Right ventricle myocardium inferior (tissue), 1 donor: ENCODE data around the gene TMIGD2. TPM values are rescaled to one million over a fixed set of nuclear protein-coding genes. Genes with fewer than 3 reads are reported as not detected.
"Not testable (repeated sequence)": the region's sequence is repeated elsewhere in the genome, so short reads cannot be mapped to it uniquely, and the experiment has no call there.

ENCODE experiments used
- ATAC-seq: fragments of 200-7000 bp; cut with Tn5 transposase; one replicate; pipeline ENCODE4 v1.9.1; 2020; ENCODE audit warnings: mild to moderate bottlenecking, moderate library complexity
- DNase-seq: peaks from one replicate; pipeline ENCODE4 v3.0.0; 2021; ENCODE audit errors: missing footprints
- intact Hi-C: fragments of 100-400 bp; cut with DNase I; formaldehyde crosslinking; loops from one replicate; pipeline ENCODE4 v1.11.0; 2022
- total RNA-seq: library from RNA; stranded (reverse); fragmentation: NEBNext Ultra II Directional; extraction: Animal tissue kit (Norgen Biotek cat#: 25700); gene quantifications from one replicate; pipeline ENCODE4 v1.2.1, GENCODE V29; 2021
- donor health status: DM: no; HTN: yes; CAD: no; lungs with severe emphysema.

TMIGD2 gene
- total RNA-seq, 1 donor from 2014 or later: not detected

DNA sequence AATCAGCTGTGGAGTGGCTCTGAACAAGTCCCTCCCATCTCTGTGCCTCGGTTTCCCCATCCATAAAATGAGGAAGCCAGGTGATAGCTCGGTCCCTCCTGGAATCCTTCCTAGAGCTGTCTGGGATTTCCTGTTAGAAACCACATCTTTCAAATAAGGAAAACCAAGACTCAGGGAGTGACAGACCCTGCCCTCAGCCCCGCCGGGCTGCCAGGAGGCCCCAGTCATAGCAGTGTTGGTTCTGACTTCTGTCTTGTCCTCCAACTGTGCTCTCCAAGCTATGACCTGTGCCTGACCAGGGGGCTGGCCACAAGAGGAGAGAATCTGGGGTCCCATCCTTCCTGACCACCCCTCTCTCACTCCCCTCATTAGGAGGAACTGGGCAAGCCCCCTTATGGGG is 24.2 kb downstream of the TMIGD2 start:
- no peak for ATAC-seq
- intact Hi-C loops: loop anchor here (10.0 kb wide), 1 partner anchor 257 kb away; the partner anchor contains the start of gene PLIN5

DNA sequence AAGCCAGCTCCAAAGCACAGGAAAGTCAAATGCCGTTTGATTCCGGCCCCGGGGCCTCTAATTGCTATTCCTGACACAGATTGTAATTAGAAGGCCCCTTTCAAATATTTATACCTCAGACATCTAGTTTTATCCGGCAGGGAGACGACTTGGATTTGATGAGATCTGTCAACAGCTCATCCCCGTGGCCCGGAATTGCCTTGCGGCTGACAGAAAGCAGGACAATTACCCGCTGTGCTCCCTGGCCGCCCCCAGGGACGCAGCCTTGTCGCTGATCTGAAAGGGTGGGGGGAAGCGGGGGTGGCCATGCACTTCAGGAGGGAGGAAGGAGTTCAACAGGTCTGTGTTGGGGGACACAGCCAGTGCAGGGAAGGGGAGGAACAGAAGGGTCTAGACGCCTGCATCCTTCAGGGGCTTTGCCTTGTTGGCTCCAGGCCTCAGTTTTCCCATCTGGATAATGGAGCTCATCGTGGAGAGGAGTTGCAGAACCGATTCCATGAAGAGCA is 24.9 kb downstream of the TMIGD2 start:
- no peak for ATAC-seq
- intact Hi-C loops: loop anchor here (10.0 kb wide), 1 partner anchor 258 kb away; the partner anchor contains the start of gene PLIN5
- no peak for DNase-seq

More for the DNA sequence above, 24.2 kb downstream of the TMIGD2 start:
- DNase-seq: peak; percentile 28

DNA sequence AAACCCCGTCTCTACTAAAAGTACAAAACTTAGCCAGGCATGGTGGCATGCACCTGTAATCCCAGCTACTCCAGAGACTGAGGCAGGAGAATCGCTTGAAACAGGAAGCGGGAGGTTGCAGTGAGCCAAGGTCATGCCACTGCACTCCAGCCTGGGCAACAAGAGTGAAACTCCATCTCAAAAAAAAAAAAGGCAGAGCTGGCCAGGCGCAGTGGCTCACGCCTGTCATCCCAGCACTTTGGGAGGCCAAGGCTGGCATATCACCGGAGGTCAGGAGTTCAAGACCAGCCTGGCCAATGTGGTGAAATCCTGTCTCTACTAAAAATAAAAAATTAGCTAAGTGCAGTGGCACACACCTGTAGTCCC is 27.9 kb downstream of the TMIGD2 start:
- intact Hi-C loops: loop anchor here (10.0 kb wide), 1 partner anchor 260 kb away; the partner anchor contains the start of gene PLIN5
- not testable (repeated sequence) for ATAC-seq, DNase-seq

DNA sequence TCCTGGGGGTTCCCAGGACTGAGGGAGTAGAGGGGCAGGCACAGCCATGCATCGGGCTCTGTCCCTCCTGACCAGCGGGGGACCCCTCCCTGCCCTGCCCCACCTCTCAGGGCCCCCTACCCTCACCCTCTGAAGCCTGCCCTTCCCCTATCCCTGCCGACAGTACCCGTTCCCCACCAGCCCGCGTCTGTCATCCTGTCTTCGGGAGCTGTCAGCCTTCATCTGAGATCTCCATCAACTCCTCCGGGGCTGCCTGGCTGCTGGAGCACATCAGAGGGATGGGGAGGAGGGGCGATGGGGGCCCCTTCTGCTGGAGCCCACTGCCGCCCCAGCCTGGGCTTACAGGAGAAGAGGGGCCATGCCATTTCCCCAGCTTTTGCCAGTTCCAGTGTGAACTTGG is 29.3 kb downstream of the TMIGD2 start:
- intact Hi-C loops: loop anchor here (10.0 kb wide), 1 partner anchor 262 kb away; the partner anchor contains the start of gene PLIN5
- ATAC-seq (no peak), DNase-seq (no peak)

DNA sequence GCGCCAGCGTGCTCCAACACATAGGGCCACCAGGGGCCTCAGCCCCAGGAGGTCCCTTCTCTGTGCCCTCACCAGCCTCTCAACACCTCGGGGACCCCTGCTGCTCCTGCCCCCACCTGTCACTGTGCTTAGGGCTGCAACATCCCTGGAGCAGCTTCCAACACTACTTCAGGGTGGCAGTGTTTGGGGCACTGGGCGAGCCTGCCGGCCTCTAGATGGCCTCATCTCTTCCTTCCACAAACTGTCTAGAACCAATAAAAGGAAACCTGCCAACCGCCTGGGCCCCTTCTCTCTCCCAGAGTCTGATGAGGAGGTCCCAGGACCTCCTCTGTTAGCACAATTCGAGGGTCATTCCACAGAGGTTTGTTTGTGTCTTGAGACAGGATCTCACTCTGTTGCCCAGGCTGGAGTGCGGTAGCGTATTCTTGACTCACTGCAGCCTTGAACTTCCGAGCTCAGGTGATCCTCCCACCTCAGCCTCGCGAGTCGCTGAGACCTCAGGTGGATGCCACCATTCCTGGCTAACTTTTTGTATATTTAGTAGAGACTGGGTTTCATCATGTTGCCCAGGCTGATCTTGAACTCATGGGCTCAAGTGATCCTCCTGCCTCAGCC is 33.3 kb downstream of the TMIGD2 start:
- ATAC-seq: no peak
- no peak for DNase-seq
- intact Hi-C loops: loop anchor here (5.0 kb wide), 1 partner anchor 83 kb away; no protein-coding TSS in a partner anchor

DNA sequence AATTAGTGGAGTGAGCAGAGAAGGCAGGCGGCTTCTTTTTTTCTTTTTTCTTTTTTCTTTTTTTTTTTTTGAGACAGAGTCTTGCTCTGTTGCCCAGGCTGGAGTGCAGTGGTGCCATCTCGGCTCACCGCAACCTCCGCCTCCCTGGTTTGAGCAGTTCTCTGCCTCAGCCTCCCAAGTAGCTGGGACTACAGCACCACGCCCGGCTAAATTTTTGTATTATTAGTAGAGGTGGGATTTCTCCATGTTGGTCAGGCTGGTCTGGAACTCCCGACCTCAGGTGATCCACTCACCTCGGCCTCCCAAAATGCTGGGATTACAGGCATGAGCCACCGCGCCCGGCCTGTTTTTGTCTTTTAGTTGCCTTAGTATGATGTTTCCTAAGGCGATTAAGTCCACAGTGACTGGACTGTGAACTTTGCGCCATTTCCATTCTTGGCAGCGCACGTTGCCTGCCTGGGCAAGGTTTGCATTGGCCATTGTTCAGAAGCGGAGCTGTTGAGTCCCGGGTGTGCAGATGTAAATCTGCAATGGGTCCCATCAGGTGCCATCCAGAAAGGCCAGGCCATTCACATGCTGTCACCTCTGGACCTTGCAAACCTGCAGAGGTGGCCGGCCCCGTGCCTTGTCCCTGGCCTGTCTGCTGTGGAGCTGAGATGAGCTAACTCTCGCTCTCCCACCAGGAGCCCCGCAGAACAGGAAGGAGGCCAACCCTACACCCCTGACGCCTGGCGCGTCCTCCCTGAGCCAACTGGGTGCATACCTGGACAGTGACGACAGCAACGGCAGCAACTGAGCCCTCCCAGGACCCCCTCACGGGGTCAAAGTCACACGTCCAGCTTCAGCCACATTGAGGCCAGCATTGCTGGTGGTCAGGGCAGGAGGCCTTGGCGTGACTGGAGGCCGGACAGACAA is 34.0 kb downstream of the TMIGD2 start:
- intact Hi-C loops: loop anchor here (5.0 kb wide), 1 partner anchor 84 kb away; no protein-coding TSS in a partner anchor
- ATAC-seq: no peak
- no peak for DNase-seq

DNA sequence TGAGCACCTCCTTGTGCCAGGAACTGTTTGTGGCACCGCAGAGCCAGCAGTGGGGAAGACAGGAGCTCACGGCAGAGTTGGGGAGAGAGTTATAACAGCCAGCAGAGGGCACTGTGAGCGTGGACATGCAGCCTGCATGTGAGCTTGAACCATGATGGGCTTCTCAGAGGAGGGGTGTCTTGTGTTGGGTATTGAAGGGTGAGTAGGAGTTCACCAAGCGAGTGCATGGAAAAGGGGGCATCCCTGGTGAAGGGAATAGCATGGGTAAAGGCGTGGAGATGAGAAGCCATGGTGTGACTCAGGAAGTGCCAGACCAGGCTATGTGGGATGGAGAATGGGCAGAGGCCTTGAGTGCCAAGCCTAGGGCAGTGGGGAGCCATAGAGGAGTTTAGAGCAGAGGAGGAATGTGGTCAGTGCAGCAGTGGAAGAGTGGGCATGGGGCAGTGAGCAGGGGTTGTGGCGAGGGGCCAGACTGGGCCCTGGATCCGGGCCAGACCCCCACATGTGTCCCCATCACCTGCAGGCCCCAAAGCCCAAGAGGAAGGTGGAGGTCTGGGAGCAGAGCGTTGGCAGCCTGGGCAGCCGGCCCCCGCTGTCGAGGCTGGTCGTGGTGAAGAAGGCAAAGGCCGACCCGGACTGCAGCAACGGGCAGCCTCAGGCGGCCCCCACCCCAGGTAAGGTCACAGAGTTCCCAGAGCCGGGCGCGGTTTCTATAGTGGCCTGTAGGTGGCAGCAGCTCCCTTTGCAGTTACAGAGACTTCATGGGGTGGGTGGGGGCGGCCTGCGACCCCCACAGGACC is 34.9 kb downstream of the TMIGD2 start:
- ATAC-seq (peak; percentile 63), DNase-seq (peak; percentile 79)
- intact Hi-C loops: loop anchor here (5.0 kb wide), 1 partner anchor 85 kb away; no protein-coding TSS in a partner anchor

GRCh38 chr19:4266253-4267000 is 35.8 kb downstream of the TMIGD2 start:
- ATAC-seq: no peak
- intact Hi-C loops: loop anchor here (5.0 kb wide), 1 partner anchor 86 kb away; no protein-coding TSS in a partner anchor
- no peak for DNase-seq

- ATAC-seq (no peak), DNase-seq (no peak)
- intact Hi-C loops: loop anchor here (5.0 kb wide), 1 partner anchor 87 kb away; no protein-coding TSS in a partner anchor
Measured at GRCh38 chr19:4264812-4265211, 37.4 kb downstream of the TMIGD2 start.

DNA sequence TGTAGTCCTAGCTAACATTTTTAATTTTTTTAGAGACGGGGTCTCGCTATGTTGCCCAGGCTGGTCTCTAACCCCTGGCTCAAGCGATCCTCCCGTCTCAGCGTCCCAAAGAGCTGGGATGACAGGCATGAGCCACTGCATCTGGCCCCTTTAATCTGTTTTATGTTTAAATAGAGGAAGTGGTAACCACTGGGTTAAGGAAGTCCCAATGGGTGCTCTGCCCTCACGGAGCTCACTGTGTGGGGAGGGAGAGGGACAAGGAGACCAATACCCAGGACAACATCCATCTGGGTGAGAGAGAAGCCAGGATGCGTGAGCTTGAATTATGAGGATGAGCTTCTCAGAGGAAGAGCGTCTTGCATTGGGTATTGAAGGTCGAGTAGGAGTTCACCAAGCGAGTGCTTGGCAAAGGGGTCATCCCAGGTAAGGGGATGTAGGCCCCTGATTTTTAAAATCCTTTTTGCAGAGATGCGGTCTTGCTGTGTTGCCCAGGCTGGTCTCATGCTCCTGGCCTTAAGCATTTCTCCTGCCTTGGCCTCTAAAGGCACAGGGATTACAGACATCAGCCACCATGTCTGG is 41.5 kb downstream of the TMIGD2 start:
- peak; percentile 47 for DNase-seq

DNA sequence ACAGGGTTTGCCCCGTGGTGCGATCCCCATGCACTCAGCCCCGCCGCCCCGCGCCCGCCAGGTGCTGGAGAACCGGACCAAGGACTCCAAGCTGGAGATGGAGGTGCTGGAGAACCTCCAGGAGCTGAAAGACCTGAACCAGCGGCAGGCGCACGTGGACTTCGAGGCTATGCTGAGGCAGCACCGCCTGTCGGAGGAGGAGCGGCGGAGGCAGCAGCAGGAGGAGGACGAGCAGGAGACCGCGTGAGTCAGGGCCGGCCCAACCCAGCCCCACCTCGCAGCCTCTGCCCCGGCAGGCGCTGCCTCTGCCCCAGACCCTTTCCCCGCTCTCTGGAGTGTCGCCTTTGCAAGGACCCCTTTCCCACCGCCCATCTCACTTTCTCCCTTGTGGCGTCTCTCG is 44.0 kb downstream of the TMIGD2 start:
- DNase-seq (no peak), ATAC-seq (no peak)
- intact Hi-C loops: no loop called here

More for the DNA sequence above, 41.5 kb downstream of the TMIGD2 start:
- no peak for ATAC-seq
- intact Hi-C loops: no loop called here

DNA sequence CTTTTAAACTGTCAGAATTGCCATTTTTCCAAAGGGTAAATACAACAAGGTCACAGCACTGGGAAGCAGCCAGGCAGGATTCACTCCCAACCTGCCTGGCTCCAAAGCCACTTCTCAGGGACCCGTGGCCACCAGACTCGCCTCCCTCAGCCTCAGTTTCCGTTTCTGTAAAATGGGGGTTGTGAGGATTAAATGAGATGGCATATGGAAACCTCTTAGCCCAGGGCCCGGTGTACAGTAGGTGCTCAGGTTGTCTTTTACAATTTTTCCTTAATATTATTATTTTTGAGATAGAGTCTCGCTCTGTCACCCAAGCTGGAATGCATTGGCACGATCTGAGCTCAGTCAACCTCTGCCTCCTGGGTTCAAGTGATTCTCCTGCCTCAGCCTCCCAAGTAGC is 45.2 kb downstream of the TMIGD2 start:
- ATAC-seq (no peak), DNase-seq (no peak)
- intact Hi-C loops: no loop called here

DNA sequence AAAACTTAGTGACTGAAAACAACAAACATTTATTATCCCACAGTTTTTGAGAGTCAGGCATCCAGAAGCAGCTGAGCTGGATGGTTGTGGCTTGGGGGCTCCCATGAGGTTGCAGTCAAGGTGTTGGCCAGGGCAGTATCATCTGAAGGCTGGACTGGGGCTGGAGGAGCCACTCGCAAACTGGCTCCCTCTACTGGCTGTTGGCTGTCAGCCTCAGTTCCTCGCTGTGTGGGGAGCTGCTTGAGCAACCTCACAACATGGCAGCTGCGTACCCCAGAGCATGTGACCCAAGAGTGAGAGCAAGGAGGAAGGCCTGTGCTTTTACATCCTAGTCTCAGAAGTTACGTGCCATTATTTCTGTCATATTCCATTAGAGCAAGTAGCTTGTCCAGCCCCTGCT is 45.6 kb downstream of the TMIGD2 start:
- ATAC-seq: no peak
- no peak for DNase-seq
- intact Hi-C loops: no loop called here

DNA sequence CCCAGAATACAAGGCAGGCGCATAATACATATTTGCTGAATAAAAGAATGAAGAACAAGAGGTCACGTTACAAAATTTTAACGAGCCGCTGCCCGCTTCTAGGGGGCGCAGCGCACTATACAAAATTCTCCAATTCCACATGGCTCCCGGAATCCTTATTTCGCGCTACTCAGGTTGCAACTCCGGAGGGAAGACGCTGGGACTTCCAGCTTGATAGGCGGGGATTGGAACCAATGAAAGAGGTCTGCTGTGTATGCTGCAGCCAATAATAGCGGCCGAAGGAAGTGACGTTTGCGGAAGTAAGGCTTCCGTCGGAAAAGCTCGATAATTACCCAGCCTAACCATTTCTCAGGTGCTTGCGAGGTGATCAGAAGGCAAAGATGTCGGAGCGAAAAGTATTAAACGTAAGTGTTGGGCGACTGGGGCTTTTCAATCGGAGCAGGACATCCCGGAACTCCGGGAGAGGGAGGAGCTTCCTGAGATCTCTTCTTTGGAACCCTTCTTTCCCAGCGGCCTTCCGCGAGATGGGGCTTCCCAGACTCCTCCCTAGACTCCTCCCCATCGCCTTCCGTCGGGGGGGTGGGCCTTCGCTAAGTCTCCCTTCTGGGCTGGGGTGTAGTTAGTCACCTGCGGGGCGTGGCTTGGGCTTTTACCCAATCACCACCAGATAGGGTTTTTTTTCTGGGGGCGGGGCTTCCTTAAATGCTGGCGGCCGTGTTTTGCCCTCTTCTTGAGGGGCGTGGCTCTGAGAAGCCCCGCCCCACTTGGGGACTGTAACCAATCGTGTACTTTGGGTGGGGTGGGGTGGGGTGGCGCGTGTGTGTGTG is 55.2 kb downstream of the TMIGD2 start, which contains the start of gene YJU2:
Gene YJU2 (plus strand): TSS at position 314 of the 827 bp plus-strand sequence. CDS start 67 bp downstream, at position 381.
- ATAC-seq: peak; percentile 98
- intact Hi-C loops: loop anchor here (1.0 kb wide), 1 partner anchor 153 kb away; the partner anchor contains the start of gene SH3GL1

DNA sequence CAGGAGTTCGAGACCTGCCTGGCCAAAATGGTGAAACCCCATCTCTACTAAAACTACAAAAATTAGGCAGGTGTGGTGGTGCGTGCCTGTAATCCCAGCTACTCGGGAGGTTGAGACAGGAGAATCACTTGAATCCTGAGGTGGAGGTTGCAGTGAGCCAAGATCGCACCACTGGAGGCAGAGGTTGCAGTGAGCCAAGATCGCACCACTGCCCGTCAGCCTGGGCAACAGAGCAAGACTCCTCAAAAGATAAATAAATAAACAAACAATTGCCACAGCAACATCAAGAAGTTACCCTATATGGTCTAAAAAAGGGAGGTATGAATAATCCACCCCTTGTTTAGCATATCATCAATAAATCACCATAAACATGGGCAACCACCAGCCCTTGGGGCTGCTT is 56.3 kb downstream of the TMIGD2 start:
- DNase-seq: peak; percentile 13
- ATAC-seq: not testable (repeated sequence)

More for the DNA sequence above, 55.2 kb downstream of the TMIGD2 start, which contains the start of gene YJU2:
- peak; percentile 99 for DNase-seq

More for the DNA sequence above, 56.3 kb downstream of the TMIGD2 start:
- intact Hi-C loops: not testable (repeated sequence)
